GM20000 (cell line): ENCODE data around the gene GMPR2.

Source experiments
- DNase-seq: peaks from one replicate; pipeline ENCODE4 v3.0.0; 2012; ENCODE audit warnings: low spot score
- CTCF ChIP-seq: IDR thresholded peaks from 2 replicates; pipeline ENCODE4 v1.5.1; 2012; ENCODE audit warnings: mild to moderate bottlenecking, control low read depth; ENCODE audit errors: extremely low read depth, missing control alignments

Gene GMPR2

GRCh38 chr14:24228902-24229301 lies 3.8 kb upstream of the GMPR2 start:
- no peak for TF ChIP-seq CTCF

GRCh38 chr14:24231263-24232120 lies 1.2 kb upstream of the GMPR2 start:
- DNase-seq: no peak
- no peak for TF ChIP-seq CTCF

More at GRCh38 chr14:24228902-24229301, 3.8 kb upstream of the GMPR2 start:
- DNase-seq: no peak

GRCh38 chr14:24232121-24232644 lies 546 bp upstream of the GMPR2 start, which contains the start of gene NEDD8:
Gene NEDD8, minus strand, starts transcription at chr14:24232367. Its CDS starts 100 bp downstream, at chr14:24232267.
- no peak for TF ChIP-seq CTCF
- DNase-seq: peak; percentile 82

- DNase-seq: no peak
Measured at GRCh38 chr14:24233538-24233866, 773 bp downstream of the GMPR2 start.

GRCh38 chr14:24234095-24235005 lies 1.6 kb downstream of the GMPR2 start:
- DNase-seq: no peak
- TF ChIP-seq CTCF: no peak

More at GRCh38 chr14:24233538-24233866, 773 bp downstream of the GMPR2 start:
- no peak for TF ChIP-seq CTCF

- TF ChIP-seq CTCF: no peak
- no peak for DNase-seq
Measured at GRCh38 chr14:24235804-24236688, 3.3 kb downstream of the GMPR2 start.
